Stomach (tissue), 9 donors: Measurements from ENCODE around the gene CCDC158. TPM values are rescaled to one million over a fixed set of nuclear protein-coding genes. Genes with fewer than 3 reads are reported as not detected.

Experiments
- DNase-seq, 2 donors: peaks; one replicate each; pipeline versions ENCODE4 v3.0.0 to v3.0.0-alpha.2; 2013 to 2019
- H3K27ac ChIP-seq, 5 donors: fragments of 200-600 bp in 4 of 5; sonication (generic) in 4 of 5; one replicate each; pipeline ENCODE4 v1.5.1; 2013 to 2019; ENCODE audit warnings: mild to moderate bottlenecking in 1 of 5, moderate library complexity in 1 of 5
- H3K27me3 ChIP-seq, 3 donors: fragments of 200-600 bp; sonication (generic); one replicate each; pipeline ENCODE4 v1.5.1; 2017 to 2019; ENCODE audit warnings: mixed run types in 1 of 3
- H3K36me3 ChIP-seq, 4 donors: fragments of 200-600 bp; sonication (generic); 1 replicate in 3 of 4; 2 replicates in 1 of 4; pipeline ENCODE4 v1.5.1; 2016 to 2019
- H3K4me1 ChIP-seq, 4 donors: fragments of 200-600 bp; sonication (generic); one replicate each; pipeline ENCODE4 v1.5.1; 2016 to 2019
- H3K4me3 ChIP-seq, 4 donors: fragments of 200-600 bp; sonication (generic) in 3 of 4; one replicate each; pipeline ENCODE4 v1.5.1; 2016 to 2019; ENCODE audit warnings: mild to moderate bottlenecking in 1 of 4
- H3K9me3 ChIP-seq, 4 donors: fragments of 200-600 bp; sonication (generic); one replicate each; pipeline ENCODE4 v1.5.1; 2016 to 2019
- CTCF ChIP-seq, 7 experiments: fragments of 450-650 bp in 4 of 7; fragments of 200-600 bp in 3 of 7; sonication (generic) in 3 of 7; IDR thresholded peaks; one replicate each; pipeline ENCODE4 v1.5.1; 2016 to 2019; ENCODE audit warnings: antibody characterized with exemption in 7 of 7, control low read depth in 2 of 7, mild to moderate bottlenecking in 1 of 7
- EP300 ChIP-seq: sonication (generic); formaldehyde crosslinking; IDR thresholded peaks from one replicate; pipeline ENCODE4 v1.6.1; 2017; ENCODE audit warnings: antibody characterized with exemption
- POLR2A ChIP-seq, 4 donors: fragments of 450-650 bp; IDR thresholded peaks; one replicate each; pipeline ENCODE4 v1.6.1; 2016; ENCODE audit warnings: antibody characterized with exemption in 4 of 4, control low read depth in 2 of 4, mild to moderate bottlenecking in 1 of 4, moderate library complexity in 1 of 4
- POLR2AphosphoS5 ChIP-seq, 3 donors: sonication (generic); formaldehyde crosslinking; IDR thresholded peaks; one replicate each; pipeline ENCODE4 v1.6.1; 2016; ENCODE audit warnings: antibody characterized with exemption in 3 of 3
- WGBS, 5 donors: extraction: QIAGEN DNeasy Blood & Tissue Kit in 3 of 5; methylation state at CpG; one replicate each; pipeline versions ENCODE4 v1.1.5 to v1.1.7; 2013 to 2018; 5-methylcytosine and 5-hydroxymethylcytosine counted together
- intact Hi-C: fragments of 100-400 bp; cut with DNase I; formaldehyde crosslinking; loops from one replicate; pipeline ENCODE4 v1.15.1; 2023; ENCODE audit warnings: low total_unique reads
- polyA plus RNA-seq, 3 donors: library from polyadenylated mRNA; stranded (reverse); fragments of 200-250 nt; gene quantifications; one replicate each; pipeline ENCODE4 v1.2.3, GENCODE V29; 2013
- total RNA-seq, 5 donors: library from RNA; depleted of rRNA; stranded (reverse); fragments of >200 nt; gene quantifications; one replicate each; pipeline versions ENCODE4 v1.1.0 to v1.2.3, GENCODE V29; 2014 to 2016
- donor health status: healthy with polysubstance abuse.
- donor health status: Bipolar disorder and iron deficiency.
- donor health status: healthy.

CCDC158 gene
- total and polyA plus RNA-seq, 8 donors = 0.73 TPM; not detected in 7

DNA sequence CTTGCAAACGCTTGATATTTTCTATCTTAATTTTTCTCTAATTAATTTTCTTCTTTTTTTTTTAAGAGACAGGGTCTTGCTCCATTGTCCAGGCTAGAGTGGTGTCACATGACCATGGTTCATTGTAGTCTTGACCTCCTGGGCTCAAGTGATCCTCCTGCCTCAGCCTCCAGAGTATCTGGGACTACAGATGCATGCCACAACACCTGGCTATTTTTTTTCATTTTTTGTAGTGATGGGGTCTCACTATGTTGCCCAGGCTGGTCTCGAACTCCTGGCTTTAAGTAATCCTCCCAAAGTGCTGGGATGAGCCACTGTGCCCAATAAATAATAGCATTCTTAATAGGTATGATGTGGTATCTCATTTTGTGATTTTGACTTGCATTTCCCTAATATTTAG, 32.3 kb upstream of the CCDC158 start:
- H3K4me1 ChIP-seq = no peaks in the 10 kb centered on the region
- intact Hi-C loops = no loop called here
- DNase-seq = no peak
- no peaks in the 10 kb centered on the region for H3K27me3 ChIP-seq
- WGBS, 5 donors = 77 to 92% (median 86%) methylated on average over 2 of the region's 2 CpGs
- no peaks in the 10 kb centered on the region for H3K36me3 ChIP-seq
- H3K9me3 ChIP-seq = no peaks in the 10 kb centered on the region
- no peak for TF ChIP-seq POLR2AphosphoS5 (IDR thresholded peaks at IDR 0.05)
- no peak overlapping the region for H3K4me3 ChIP-seq
- H3K27ac ChIP-seq = no peak overlapping the region

- Histone ChIP-seq H3K27me3 (no peaks in the 10 kb centered on the region), H3K4me1 (no peaks in the 10 kb centered on the region), H3K4me3 (no peak overlapping the region), H3K27ac (no peak overlapping the region), H3K36me3 (no peaks in the 10 kb centered on the region), H3K9me3 (no peaks in the 10 kb centered on the region)
- peak in 1 of 2 donors; percentile 25 for DNase-seq
- TF ChIP-seq EP300 (no peak), CTCF (IDR thresholded peaks at IDR 0.05) (no peak), POLR2A (IDR thresholded peaks at IDR 0.05) (no peak), POLR2AphosphoS5 (IDR thresholded peaks at IDR 0.05) (no peak)
- WGBS, 5 donors = 62 to 73% (median 71%) methylated on average over 2 of the region's 2 CpGs
- intact Hi-C loops = no loop called here
Observed at GRCh38 chr4:76449833-76450232, 28.9 kb upstream of the CCDC158 start.

DNA sequence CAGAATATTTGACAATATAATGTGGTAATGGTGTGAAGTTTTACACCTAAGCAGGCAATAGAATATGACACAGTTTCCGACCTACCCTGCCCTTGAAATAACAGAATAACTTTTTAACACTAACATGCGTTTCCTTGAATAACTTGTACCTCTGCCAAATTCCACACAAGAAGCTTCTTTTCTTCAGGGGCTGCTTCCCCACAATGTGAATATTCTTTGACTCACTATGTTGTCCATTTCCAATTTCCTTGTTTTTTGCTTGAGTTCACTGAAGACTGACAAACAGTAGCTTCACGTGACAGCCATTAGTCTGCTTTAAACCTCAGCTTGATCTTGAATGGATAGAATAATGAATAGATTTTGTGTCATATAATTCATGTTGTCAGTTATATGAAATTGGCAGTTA, 28.4 kb upstream of the CCDC158 start:
- H3K36me3 ChIP-seq = no peaks in the 10 kb centered on the region
- 40 to 42% (median 42%) methylated on average over 3 of the region's 3 CpGs for WGBS, 5 donors
- no peaks in the 10 kb centered on the region for H3K4me1 ChIP-seq
- TF ChIP-seq POLR2A (IDR thresholded peaks at IDR 0.05) (no peak), EP300 (no peak), POLR2AphosphoS5 (IDR thresholded peaks at IDR 0.05) (no peak), CTCF (IDR thresholded peaks at IDR 0.05) (no peak)
- no peak overlapping the region for H3K27ac ChIP-seq
- no peaks in the 10 kb centered on the region for H3K9me3 ChIP-seq
- no peak for DNase-seq
- H3K27me3 ChIP-seq = no peaks in the 10 kb centered on the region
- intact Hi-C loops = no loop called here
- H3K4me3 ChIP-seq = no peak overlapping the region

- Histone ChIP-seq H3K9me3 (no peaks in the 10 kb centered on the region), H3K4me1 (no peaks in the 10 kb centered on the region), H3K27me3 (no peaks in the 10 kb centered on the region), H3K4me3 (no peak overlapping the region), H3K27ac (no peak overlapping the region), H3K36me3 (no peaks in the 10 kb centered on the region)
- no peak for DNase-seq
- no peak for TF ChIP-seq CTCF (IDR thresholded peaks at IDR 0.05)
- no peak for TF ChIP-seq EP300
- TF ChIP-seq POLR2AphosphoS5 (IDR thresholded peaks at IDR 0.05) = no peak
- no peak for TF ChIP-seq POLR2A (IDR thresholded peaks at IDR 0.05)
- 80 to 91% (median 86%) methylated on average over 3 of the region's 3 CpGs for WGBS, 5 donors
- intact Hi-C loops = no loop called here
Observed at GRCh38 chr4:76448211-76448610, 27.3 kb upstream of the CCDC158 start.

GRCh38 chr4:76447393-76447851, 26.5 kb upstream of the CCDC158 start:
- H3K27ac ChIP-seq = no peak overlapping the region

More at GRCh38 chr4:76447393-76447851, 26.5 kb upstream of the CCDC158 start:
- Histone ChIP-seq H3K27me3 (no peaks in the 10 kb centered on the region), H3K36me3 (no peaks in the 10 kb centered on the region), H3K9me3 (no peaks in the 10 kb centered on the region), H3K4me3 (no peak overlapping the region), H3K4me1 (no peaks in the 10 kb centered on the region)
- 14 to 35% (median 24%) methylated on average over 1 of the region's 1 CpG for WGBS, 5 donors
- DNase-seq = peak in 1 of 2 donors; percentile 46
- intact Hi-C loops = no loop called here
- TF ChIP-seq POLR2AphosphoS5 (IDR thresholded peaks at IDR 0.05) (no peak), CTCF (IDR thresholded peaks at IDR 0.05) (no peak), POLR2A (IDR thresholded peaks at IDR 0.05) (no peak), EP300 (no peak)
